Measurements from ENCODE around the gene GPR157.

GPR157 gene

DNA sequence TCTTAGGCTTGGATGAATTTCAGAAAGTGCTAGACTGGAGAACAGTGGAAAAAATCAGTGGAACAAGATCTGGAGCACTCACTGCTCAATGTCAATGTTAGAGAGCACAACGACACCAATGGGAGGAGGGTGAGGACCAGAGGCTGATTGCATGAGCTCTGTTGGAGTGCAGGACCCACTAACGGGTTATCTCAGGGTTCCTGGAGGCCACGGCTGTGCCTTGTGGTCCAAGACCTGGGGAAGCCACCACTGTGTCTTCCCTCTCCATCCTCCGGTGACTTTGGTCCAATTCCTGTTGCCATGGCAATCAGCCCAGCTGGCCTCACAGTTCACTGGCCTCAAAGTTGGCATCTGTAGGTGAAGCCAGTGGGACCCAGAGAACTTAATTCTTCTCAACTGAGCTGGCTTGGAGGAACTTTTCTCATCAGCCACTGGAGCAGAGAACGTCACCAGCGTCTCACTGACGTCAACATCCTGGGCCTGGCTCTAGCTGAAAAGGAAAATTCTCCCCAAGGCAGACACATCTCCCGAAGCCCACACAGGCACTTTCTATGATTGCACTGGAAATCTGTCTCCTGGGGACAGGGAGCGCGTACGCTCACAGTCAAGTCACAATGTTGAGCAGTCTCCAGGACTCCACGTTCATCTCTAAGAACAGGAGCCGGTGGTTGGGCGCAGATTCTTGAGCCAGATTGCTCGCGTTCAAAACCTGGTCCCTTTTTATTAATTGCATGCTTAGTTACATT lies 21.9 kb upstream of the GPR157 start:
- Histone ChIP-seq H3K4me1 (ENCODE audit: low read length) (peaks cover 2% of the 10 kb centered on the region; the same call in 1 of the 2 replicates), H3K27ac (ENCODE audit: low read length) (no peak overlapping the region), H3K79me2 (ENCODE audit: low read length) (no peaks in the 10 kb centered on the region), H2AFZ (ENCODE audit: low read depth, low read length) (no peak overlapping the region), H4K20me1 (ENCODE audit: insufficient read depth, low read length) (no peaks in the 10 kb centered on the region), H3K27me3 (ENCODE audit: low read depth, low read length) (no peaks in the 10 kb centered on the region), H3K9me3 (ENCODE audit: insufficient read depth, low read length) (no peaks in the 10 kb centered on the region), H3K4me3 (ENCODE audit: low read length) (no peak overlapping the region), H3K9ac (ENCODE audit: low read length) (no peak overlapping the region), H3K4me2 (ENCODE audit: low read length) (no peak overlapping the region), H3K36me3 (replicated peaks; ENCODE audit: low read depth, low read length) (no peaks in the 10 kb centered on the region)
- TF ChIP-seq, protein P1, sequence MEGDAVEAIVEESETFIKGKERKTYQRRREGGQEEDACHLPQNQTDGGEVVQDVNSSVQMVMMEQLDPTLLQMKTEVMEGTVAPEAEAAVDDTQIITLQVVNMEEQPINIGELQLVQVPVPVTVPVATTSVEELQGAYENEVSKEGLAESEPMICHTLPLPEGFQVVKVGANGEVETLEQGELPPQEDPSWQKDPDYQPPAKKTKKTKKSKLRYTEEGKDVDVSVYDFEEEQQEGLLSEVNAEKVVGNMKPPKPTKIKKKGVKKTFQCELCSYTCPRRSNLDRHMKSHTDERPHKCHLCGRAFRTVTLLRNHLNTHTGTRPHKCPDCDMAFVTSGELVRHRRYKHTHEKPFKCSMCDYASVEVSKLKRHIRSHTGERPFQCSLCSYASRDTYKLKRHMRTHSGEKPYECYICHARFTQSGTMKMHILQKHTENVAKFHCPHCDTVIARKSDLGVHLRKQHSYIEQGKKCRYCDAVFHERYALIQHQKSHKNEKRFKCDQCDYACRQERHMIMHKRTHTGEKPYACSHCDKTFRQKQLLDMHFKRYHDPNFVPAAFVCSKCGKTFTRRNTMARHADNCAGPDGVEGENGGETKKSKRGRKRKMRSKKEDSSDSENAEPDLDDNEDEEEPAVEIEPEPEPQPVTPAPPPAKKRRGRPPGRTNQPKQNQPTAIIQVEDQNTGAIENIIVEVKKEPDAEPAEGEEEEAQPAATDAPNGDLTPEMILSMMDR (IDR thresholded peaks at IDR 0.05; ENCODE audit: low read depth, low read length) = no peak
- no peak for TF ChIP-seq EZH2phosphoT487 (IDR thresholded peaks at IDR 0.05; ENCODE audit: low read depth)

DNA sequence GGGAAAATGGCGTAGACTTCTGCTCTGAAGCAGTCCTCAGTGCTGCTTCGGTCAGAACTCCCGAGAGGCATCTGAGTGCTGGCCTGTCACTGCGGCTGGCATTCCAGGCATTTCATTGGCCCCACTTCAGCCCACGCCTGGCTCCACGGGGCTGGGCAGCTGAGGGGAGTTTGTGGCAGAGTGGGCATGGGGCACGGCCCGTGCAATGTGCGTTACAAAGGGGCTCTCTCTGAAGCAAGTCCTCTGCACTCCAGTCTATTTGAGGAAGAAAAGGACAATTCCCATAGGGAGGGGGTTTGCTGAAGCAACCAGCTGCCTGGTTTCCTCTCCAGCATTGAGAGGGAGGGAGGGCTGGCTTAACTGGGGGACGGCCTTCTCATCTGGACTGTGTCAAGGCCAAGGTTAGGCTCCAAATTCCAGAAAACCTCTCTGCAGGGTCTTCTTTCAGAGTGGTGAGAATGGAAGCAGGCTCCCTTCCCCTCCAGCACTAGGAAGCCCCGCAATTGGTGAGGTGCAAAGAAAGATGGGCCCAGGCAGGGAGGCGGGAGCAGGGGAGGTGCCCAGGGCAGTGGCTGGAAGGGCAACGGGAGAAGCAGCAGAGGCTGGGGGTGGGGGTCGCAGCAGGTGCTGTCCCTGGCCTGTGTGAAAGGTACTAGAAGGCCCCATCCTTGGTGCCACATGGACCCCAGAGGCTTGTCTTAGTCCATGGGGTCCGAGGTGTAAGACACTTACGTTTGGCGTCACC lies 21.1 kb upstream of the GPR157 start:
- Histone ChIP-seq H4K20me1 (ENCODE audit: insufficient read depth, low read length) (no peaks in the 10 kb centered on the region), H3K27me3 (ENCODE audit: low read depth, low read length) (no peaks in the 10 kb centered on the region), H3K9me3 (ENCODE audit: insufficient read depth, low read length) (no peaks in the 10 kb centered on the region), H3K36me3 (replicated peaks; ENCODE audit: low read depth, low read length) (no peaks in the 10 kb centered on the region), H3K4me2 (ENCODE audit: low read length) (no peak overlapping the region), H3K4me3 (ENCODE audit: low read length) (no peak overlapping the region), H3K4me1 (ENCODE audit: low read length) (peaks cover 10% of the 10 kb centered on the region), H3K27ac (ENCODE audit: low read length) (no peak overlapping the region), H3K79me2 (ENCODE audit: low read length) (no peaks in the 10 kb centered on the region), H2AFZ (ENCODE audit: low read depth, low read length) (no peak overlapping the region), H3K9ac (ENCODE audit: low read length) (no peak overlapping the region)
- TF ChIP-seq, protein P1 (IDR thresholded peaks at IDR 0.05; ENCODE audit: low read depth, low read length) = no peak
- TF ChIP-seq EZH2phosphoT487 (IDR thresholded peaks at IDR 0.05; ENCODE audit: low read depth) = no peak

DNA sequence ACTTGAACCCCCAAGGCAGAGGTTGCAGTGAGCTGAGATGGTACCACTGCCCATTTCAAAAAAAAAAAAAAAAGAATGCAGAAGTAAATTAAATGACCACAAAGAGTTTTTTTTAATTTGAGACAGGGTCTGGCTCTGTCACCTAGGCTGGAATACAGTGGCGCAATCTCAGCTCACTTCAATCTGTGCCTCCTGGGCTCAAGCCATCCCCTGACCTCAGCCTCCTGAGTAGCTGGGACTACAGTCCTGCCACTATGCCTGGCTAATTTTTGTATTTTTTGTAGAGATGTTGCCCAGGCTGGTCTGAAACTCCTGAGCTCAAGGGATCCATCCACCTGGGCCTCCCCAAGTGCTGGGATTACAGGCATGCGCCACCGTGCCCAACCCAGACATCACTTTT lies 20.2 kb upstream of the GPR157 start:
- TF ChIP-seq, protein P1 (IDR thresholded peaks at IDR 0.05; ENCODE audit: low read depth, low read length) = no peak
- TF ChIP-seq EZH2phosphoT487 (IDR thresholded peaks at IDR 0.05; ENCODE audit: low read depth) = no peak
- H3K4me3 ChIP-seq (ENCODE audit: low read length) = no peak overlapping the region
- no peak overlapping the region for H2AFZ ChIP-seq (ENCODE audit: low read depth, low read length)
- H3K9ac ChIP-seq (ENCODE audit: low read length) = no peak overlapping the region
- no peaks in the 10 kb centered on the region for H3K36me3 ChIP-seq (replicated peaks; ENCODE audit: low read depth, low read length)
- H3K79me2 ChIP-seq (ENCODE audit: low read length) = no peaks in the 10 kb centered on the region
- H3K4me1 ChIP-seq (ENCODE audit: low read length) = peaks cover 11% of the 10 kb centered on the region
- no peaks in the 10 kb centered on the region for H4K20me1 ChIP-seq (ENCODE audit: insufficient read depth, low read length)
- no peaks in the 10 kb centered on the region for H3K9me3 ChIP-seq (ENCODE audit: insufficient read depth, low read length)
- H3K27me3 ChIP-seq (ENCODE audit: low read depth, low read length) = no peaks in the 10 kb centered on the region
- H3K4me2 ChIP-seq (ENCODE audit: low read length) = no peak overlapping the region
- no peak overlapping the region for H3K27ac ChIP-seq (ENCODE audit: low read length)

DNA sequence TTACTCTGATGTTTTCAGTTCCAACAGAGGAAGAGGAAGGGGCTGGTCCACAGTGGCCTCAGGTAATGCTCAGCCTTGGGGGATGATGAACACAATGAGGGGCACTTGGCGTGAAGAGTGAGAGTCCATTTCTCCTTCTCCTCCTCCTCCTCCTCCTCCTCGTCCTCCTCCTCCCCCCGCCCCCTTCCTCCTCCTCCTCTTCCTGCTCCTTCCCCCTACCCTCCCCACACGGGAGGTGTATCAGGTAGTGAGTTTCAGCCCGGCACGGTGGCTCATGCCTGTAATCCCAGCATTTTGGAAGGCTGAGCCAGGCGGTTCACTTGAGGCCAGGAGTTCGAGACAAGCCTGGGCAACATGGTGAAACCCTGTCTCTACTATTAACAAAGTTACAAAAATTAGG lies 17.3 kb upstream of the GPR157 start:
- Histone ChIP-seq H3K36me3 (replicated peaks; ENCODE audit: low read depth, low read length) (no peaks in the 10 kb centered on the region), H4K20me1 (ENCODE audit: insufficient read depth, low read length) (no peaks in the 10 kb centered on the region), H3K4me3 (ENCODE audit: low read length) (no peak overlapping the region), H3K27ac (ENCODE audit: low read length) (no peak overlapping the region), H3K27me3 (ENCODE audit: low read depth, low read length) (no peaks in the 10 kb centered on the region), H3K4me1 (ENCODE audit: low read length) (peaks cover 11% of the 10 kb centered on the region), H3K4me2 (ENCODE audit: low read length) (no peak overlapping the region), H3K9ac (ENCODE audit: low read length) (no peak overlapping the region), H3K79me2 (ENCODE audit: low read length) (no peaks in the 10 kb centered on the region), H3K9me3 (ENCODE audit: insufficient read depth, low read length) (no peaks in the 10 kb centered on the region), H2AFZ (ENCODE audit: low read depth, low read length) (no peak overlapping the region; the same call in 1 of the 2 replicates)
- TF ChIP-seq, protein P1 (IDR thresholded peaks at IDR 0.05; ENCODE audit: low read depth, low read length) = no peak
- no peak for TF ChIP-seq EZH2phosphoT487 (IDR thresholded peaks at IDR 0.05; ENCODE audit: low read depth)
